ENCODE measurements around the gene OR51M1. TPM values are rescaled to one million over a fixed set of nuclear protein-coding genes. Genes with fewer than 3 reads are reported as not detected.

Gene OR51M1
- total and polyA plus RNA-seq, 9 donors = 0.08 to 0.12 TPM; not detected in 7

GRCh38 chr11:5366856-5367255, 16.8 kb upstream of the OR51M1 start:
- DNase-seq = no peak
- Histone ChIP-seq H3K4me3 (no peak overlapping the region), H3K27me3 (no peaks in the 10 kb centered on the region), H3K36me3 (no peaks in the 10 kb centered on the region), H3K9me3 (no peaks in the 10 kb centered on the region), H3K4me1 (ENCODE audit: insufficient read depth) (peaks cover 2% of the 10 kb centered on the region), H3K27ac (no peak overlapping the region)
- WGBS, 3 donors = 50 to 91% (median 89%) methylated on average over 1 of the region's 1 CpG
- TF ChIP-seq POLR2A (IDR thresholded peaks at IDR 0.05) = no peak
- TF ChIP-seq EP300 (IDR thresholded peaks at IDR 0.05) = no peak
- TF ChIP-seq CTCF (IDR thresholded peaks at IDR 0.05) = no peak
- intact Hi-C loops (cut with DNase I) = no loop called here

GRCh38 chr11:5367448-5368074, 16.1 kb upstream of the OR51M1 start:
- Histone ChIP-seq H3K27ac (no peak overlapping the region), H3K4me3 (no peak overlapping the region)
- 32 to 73% (median 54%) methylated on average over 2 of the region's 2 CpGs for WGBS, 3 donors

GRCh38 chr11:5368502-5369043, 15.0 kb upstream of the OR51M1 start:
- intact Hi-C loops (cut with DNase I) = no loop called here
- 35 to 43% (median 36%) methylated on average over 3 of the region's 3 CpGs for WGBS, 3 donors
- no peaks in the 10 kb centered on the region for H3K27me3 ChIP-seq
- H3K9me3 ChIP-seq = no peaks in the 10 kb centered on the region
- no peak for TF ChIP-seq EP300 (IDR thresholded peaks at IDR 0.05)
- no peak for TF ChIP-seq POLR2A (IDR thresholded peaks at IDR 0.05)
- no peak for TF ChIP-seq CTCF (IDR thresholded peaks at IDR 0.05)
- H3K4me1 ChIP-seq (ENCODE audit: insufficient read depth) = peaks cover 2% of the 10 kb centered on the region
- H3K4me3 ChIP-seq = no peak overlapping the region
- no peaks in the 10 kb centered on the region for H3K36me3 ChIP-seq
- DNase-seq = no peak
- H3K27ac ChIP-seq = no peak overlapping the region

More at GRCh38 chr11:5367448-5368074, 16.1 kb upstream of the OR51M1 start:
- H3K9me3 ChIP-seq = no peaks in the 10 kb centered on the region
- H3K4me1 ChIP-seq (ENCODE audit: insufficient read depth) = peaks cover 2% of the 10 kb centered on the region
- no peaks in the 10 kb centered on the region for H3K27me3 ChIP-seq
- H3K36me3 ChIP-seq = no peaks in the 10 kb centered on the region
- TF ChIP-seq CTCF (IDR thresholded peaks at IDR 0.05) (no peak), EP300 (IDR thresholded peaks at IDR 0.05) (no peak), POLR2A (IDR thresholded peaks at IDR 0.05) (no peak)
- intact Hi-C loops (cut with DNase I) = no loop called here
- no peak for DNase-seq

GRCh38 chr11:5369789-5370188, 13.8 kb upstream of the OR51M1 start:
- no peak for TF ChIP-seq EP300 (IDR thresholded peaks at IDR 0.05)
- no peak for TF ChIP-seq POLR2A (IDR thresholded peaks at IDR 0.05)
- no peak for TF ChIP-seq CTCF (IDR thresholded peaks at IDR 0.05)

More at GRCh38 chr11:5369789-5370188, 13.8 kb upstream of the OR51M1 start:
- no peaks in the 10 kb centered on the region for H3K9me3 ChIP-seq
- intact Hi-C loops (cut with DNase I) = no loop called here
- H3K27ac ChIP-seq = no peak overlapping the region
- H3K36me3 ChIP-seq = no peaks in the 10 kb centered on the region
- no peak for DNase-seq
- H3K27me3 ChIP-seq = no peaks in the 10 kb centered on the region
- peaks cover 2% of the 10 kb centered on the region for H3K4me1 ChIP-seq (ENCODE audit: insufficient read depth)
- no peak overlapping the region for H3K4me3 ChIP-seq
